ENCODE data around the gene RNF11.
A peak's percentile ranks its signal among the peaks of the same experiment; 100 is the strongest.

The RNF11 gene

GRCh38 chr1:51266791-51267190, 30.7 kb downstream of the RNF11 start:
- DNase-seq, result no peak

GRCh38 chr1:51268634-51269033, 32.6 kb downstream of the RNF11 start:
- no peak for DNase-seq

- DNase-seq, result no peak
Measured at GRCh38 chr1:51270751-51271150, 34.7 kb downstream of the RNF11 start.

GRCh38 chr1:51272916-51273315, 36.8 kb downstream of the RNF11 start:
- DNase-seq, result no peak

- no peak for DNase-seq
Measured at GRCh38 chr1:51274676-51275075, 38.6 kb downstream of the RNF11 start.

- DNase-seq, result no peak
Measured at GRCh38 chr1:51276286-51276685, 40.2 kb downstream of the RNF11 start.

GRCh38 chr1:51280321-51280978, 44.4 kb downstream of the RNF11 start:
- DNase-seq, result no peak

- DNase-seq, result peak; percentile 15
Measured at GRCh38 chr1:51281807-51282206, 45.7 kb downstream of the RNF11 start.

- peak; percentile 23 for DNase-seq
Measured at GRCh38 chr1:51282605-51283004, 46.5 kb downstream of the RNF11 start.

GRCh38 chr1:51283979-51284378, 47.9 kb downstream of the RNF11 start:
- DNase-seq, result no peak

GRCh38 chr1:51284487-51284954, 48.4 kb downstream of the RNF11 start:
- no peak for DNase-seq

- DNase-seq, result no peak
Measured at GRCh38 chr1:51285055-51285454, 49.0 kb downstream of the RNF11 start.

GRCh38 chr1:51287966-51288365, 51.9 kb downstream of the RNF11 start:
- DNase-seq, result no peak

- no peak for DNase-seq
Measured at GRCh38 chr1:51288578-51288977, 52.5 kb downstream of the RNF11 start.

GRCh38 chr1:51289676-51290488, 53.8 kb downstream of the RNF11 start:
- no peak for DNase-seq

GRCh38 chr1:51290489-51290847, 54.4 kb downstream of the RNF11 start:
- DNase-seq, result no peak

- DNase-seq, result no peak
Measured at GRCh38 chr1:51293898-51294515, 57.9 kb downstream of the RNF11 start.

GRCh38 chr1:51294566-51295184, 58.6 kb downstream of the RNF11 start:
- no peak for DNase-seq

- DNase-seq, result peak; percentile 51
Measured at GRCh38 chr1:51295926-51296325, 59.9 kb downstream of the RNF11 start.

GRCh38 chr1:51296383-51297357, 60.6 kb downstream of the RNF11 start:
- DNase-seq, result peak; percentile 94

GRCh38 chr1:51297401-51298321, 61.6 kb downstream of the RNF11 start:
- no peak for DNase-seq
